Glomerular visceral epithelial cell (primary cell): ENCODE data around the gene GNG7.
A peak's percentile ranks its signal among the peaks of the same experiment; 100 is the strongest.
"Not testable (repeated sequence)": the region's sequence is repeated elsewhere in the genome, so short reads cannot be mapped to it uniquely, and the experiment has no call there.

Experiments
- DNase-seq: peaks from one replicate; pipeline ENCODE4 v3.0.0-alpha.2; 2016; ENCODE audit errors: extremely low spot score

Gene GNG7

DNA sequence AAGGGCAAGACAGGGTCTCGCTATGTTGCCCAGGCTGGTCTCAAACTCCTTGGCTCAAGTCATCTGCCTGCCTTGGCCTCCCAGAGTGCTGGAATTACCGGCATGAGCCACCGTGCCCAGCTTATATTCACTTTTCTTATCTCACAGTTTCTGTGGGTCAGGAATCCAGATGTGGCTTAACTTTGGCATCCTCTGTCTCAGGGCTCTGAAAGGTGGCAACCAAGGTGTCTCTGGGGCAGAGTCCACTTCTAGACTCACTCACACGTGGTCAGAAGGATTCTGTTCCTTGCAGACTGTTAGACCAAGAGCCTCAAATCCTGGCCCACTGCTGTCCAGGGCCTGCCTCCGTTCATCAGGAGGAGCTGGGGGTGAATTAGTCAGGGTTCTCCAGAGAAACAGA is 238.1 kb downstream of the GNG7 start:
- DNase-seq, result no peak

GRCh38 chr19:2463694-2464093 is 238.8 kb downstream of the GNG7 start:
- DNase-seq, result not testable (repeated sequence)

GRCh38 chr19:2462635-2463421 is 239.7 kb downstream of the GNG7 start:
- peak; percentile 98 for DNase-seq

GRCh38 chr19:2461751-2462634 is 240.5 kb downstream of the GNG7 start:
- peak; percentile 73 for DNase-seq
